K562 (cell line): Measurements from ENCODE around the gene LPGAT1. TPM values are rescaled to one million over a fixed set of nuclear protein-coding genes. Genes with fewer than 3 reads are reported as not detected.

Experiments
- KLF1 ChIP-seq: fragments of 450-650 bp; IDR thresholded peaks from 2 replicates; pipeline ENCODE4 v1.6.1; 2016; ENCODE audit warnings: missing genetic modification characterization, missing compliant biosample characterization
- NCOA2 ChIP-seq, 2 experiments: fragments of 450-650 bp; IDR thresholded peaks; 2 replicates each; pipeline ENCODE4 v1.6.1; 2018; ENCODE audit warnings: mild to moderate bottlenecking in 2 of 2, moderate library complexity in 1 of 2; ENCODE audit not compliant: partially characterized antibody in 2 of 2
- TCFL5 ChIP-seq: fragments of 250-450 bp; sonication (Bioruptor Pico); conservative IDR thresholded peaks from 2 replicates; pipeline ENCODE4 v1.6.1; 2021; ENCODE audit warnings: mild to moderate bottlenecking, moderate library complexity, matching md5 sums
- USF1 ChIP-seq: sonication (generic); formaldehyde crosslinking; IDR thresholded peaks from 2 replicates; pipeline ENCODE4 v1.9.0; 2022; ENCODE audit warnings: mild to moderate bottlenecking, missing genetic modification reagents
- ZNF133 ChIP-seq: fragments of 250-450 bp; sonication (Bioruptor Pico); IDR thresholded peaks from 2 replicates; pipeline ENCODE4 v1.4.0; 2020; ENCODE audit warnings: mild to moderate bottlenecking
- ZNF3 ChIP-seq: fragments of 250-450 bp; sonication (Bioruptor Pico); IDR thresholded peaks from 2 replicates; pipeline ENCODE4 v1.5.0; 2021; ENCODE audit warnings: mild to moderate bottlenecking, moderate library complexity
- ZNF592 ChIP-seq: fragments of 450-650 bp; IDR thresholded peaks from 2 replicates; pipeline ENCODE4 v1.6.1; 2017; ENCODE audit warnings: antibody characterized with exemption, mild to moderate bottlenecking
- polyA plus RNA-seq, 8 experiments: library from polyadenylated mRNA; depleted of rRNA in 4 of 8; stranded (reverse) in 5 of 8; unstranded in 3 of 8; fragments of >200 nt; fragmentation: Nextera tagmentation in 2 of 8; fragmentation: Illumina TruSeq in 1 of 8; extraction: Ambion mirVana in 2 of 8; extraction: Trizol in 1 of 8; gene quantifications; 2 replicates each; pipeline versions ENCODE4 v1.2.1 to v1.2.3, GENCODE V29; 2011 to 2014; ENCODE audit warnings: inconsistent platforms in 1 of 8, missing spikeins in 1 of 8
- total RNA-seq, 7 experiments: library from RNA; depleted of rRNA in 6 of 7; stranded (reverse); fragments of >200 nt in 6 of 7; fragmentation: Illumina TruSeq in 2 of 7; extraction: Trizol in 2 of 7; gene quantifications; 2 replicates each; pipeline versions ENCODE4 v1.2.1 to v1.2.3, GENCODE V29; 2011 to 2021; ENCODE audit warnings: low replicate concordance in 1 of 7
- TF ChIP-seq, protein P1 (sequence below): fragments of 250-450 bp; sonication (Bioruptor Pico); IDR thresholded peaks from 2 replicates; pipeline ENCODE4 v1.5.0; 2021; ENCODE audit warnings: mild to moderate bottlenecking, borderline replicate concordance
- TF ChIP-seq, protein P2 (sequence below): fragments of 450-650 bp; IDR thresholded peaks from 2 replicates; pipeline ENCODE4 v1.6.1; 2016; ENCODE audit warnings: mild to moderate bottlenecking, moderate library complexity

LPGAT1 gene
- total and polyA plus RNA-seq, 9 of the 15 experiments (the other 6 are each of a cell fraction or from before 2014, with no cell fraction given), result 5.7 to 31.4 (median 16.3) TPM

DNA sequence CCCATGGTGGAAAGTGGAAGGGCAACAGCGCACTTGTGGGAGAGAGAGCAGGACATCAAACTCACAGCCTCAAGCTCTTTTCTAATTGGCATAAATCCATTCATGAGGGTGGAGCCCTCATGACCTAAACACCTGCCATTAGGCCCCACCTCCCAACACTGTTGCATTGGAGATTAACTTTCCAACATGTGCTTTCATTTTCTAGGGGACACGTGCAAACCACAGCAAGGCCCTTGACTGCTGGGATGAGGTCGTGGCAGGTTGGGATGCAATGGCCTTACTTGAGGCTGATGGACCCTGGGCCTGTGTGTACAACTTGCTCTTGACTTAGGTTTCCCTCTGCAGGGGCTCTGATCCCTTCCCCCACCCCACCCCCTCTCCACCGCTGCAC is 119.3 kb downstream of the LPGAT1 start (continued):
- TF ChIP-seq ZNF592 (0 out of 2 replicates have a peak, but pooled peaks have one; percentile 32), NCOA2 (IDR thresholded peaks at IDR 0.05; ENCODE audit: partially characterized antibody in 2 of 2) (no peak), TCFL5 (CRISPR knock-in tag) (no peak), USF1 (CRISPR knock-in tag) (0 out of 2 replicates have a peak, but pooled peaks have one; percentile 39), KLF1 (peak; percentile 31; the same call in 1 of the 2 replicates), ZNF3 (CRISPR knock-in tag) (no peak), ZNF133 (no peak)
- TF ChIP-seq, protein P1, sequence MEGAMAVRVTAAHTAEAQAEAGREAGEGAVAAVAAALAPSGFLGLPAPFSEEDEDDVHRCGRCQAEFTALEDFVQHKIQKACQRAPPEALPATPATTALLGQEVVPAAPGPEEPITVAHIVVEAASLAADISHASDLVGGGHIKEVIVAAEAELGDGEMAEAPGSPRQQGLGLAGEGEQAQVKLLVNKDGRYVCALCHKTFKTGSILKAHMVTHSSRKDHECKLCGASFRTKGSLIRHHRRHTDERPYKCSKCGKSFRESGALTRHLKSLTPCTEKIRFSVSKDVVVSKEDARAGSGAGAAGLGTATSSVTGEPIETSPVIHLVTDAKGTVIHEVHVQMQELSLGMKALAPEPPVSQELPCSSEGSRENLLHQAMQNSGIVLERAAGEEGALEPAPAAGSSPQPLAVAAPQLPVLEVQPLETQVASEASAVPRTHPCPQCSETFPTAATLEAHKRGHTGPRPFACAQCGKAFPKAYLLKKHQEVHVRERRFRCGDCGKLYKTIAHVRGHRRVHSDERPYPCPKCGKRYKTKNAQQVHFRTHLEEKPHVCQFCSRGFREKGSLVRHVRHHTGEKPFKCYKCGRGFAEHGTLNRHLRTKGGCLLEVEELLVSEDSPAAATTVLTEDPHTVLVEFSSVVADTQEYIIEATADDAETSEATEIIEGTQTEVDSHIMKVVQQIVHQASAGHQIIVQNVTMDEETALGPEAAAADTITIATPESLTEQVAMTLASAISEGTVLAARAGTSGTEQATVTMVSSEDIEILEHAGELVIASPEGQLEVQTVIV (CRISPR knock-in tag), result no peak
- TF ChIP-seq, protein P2, sequence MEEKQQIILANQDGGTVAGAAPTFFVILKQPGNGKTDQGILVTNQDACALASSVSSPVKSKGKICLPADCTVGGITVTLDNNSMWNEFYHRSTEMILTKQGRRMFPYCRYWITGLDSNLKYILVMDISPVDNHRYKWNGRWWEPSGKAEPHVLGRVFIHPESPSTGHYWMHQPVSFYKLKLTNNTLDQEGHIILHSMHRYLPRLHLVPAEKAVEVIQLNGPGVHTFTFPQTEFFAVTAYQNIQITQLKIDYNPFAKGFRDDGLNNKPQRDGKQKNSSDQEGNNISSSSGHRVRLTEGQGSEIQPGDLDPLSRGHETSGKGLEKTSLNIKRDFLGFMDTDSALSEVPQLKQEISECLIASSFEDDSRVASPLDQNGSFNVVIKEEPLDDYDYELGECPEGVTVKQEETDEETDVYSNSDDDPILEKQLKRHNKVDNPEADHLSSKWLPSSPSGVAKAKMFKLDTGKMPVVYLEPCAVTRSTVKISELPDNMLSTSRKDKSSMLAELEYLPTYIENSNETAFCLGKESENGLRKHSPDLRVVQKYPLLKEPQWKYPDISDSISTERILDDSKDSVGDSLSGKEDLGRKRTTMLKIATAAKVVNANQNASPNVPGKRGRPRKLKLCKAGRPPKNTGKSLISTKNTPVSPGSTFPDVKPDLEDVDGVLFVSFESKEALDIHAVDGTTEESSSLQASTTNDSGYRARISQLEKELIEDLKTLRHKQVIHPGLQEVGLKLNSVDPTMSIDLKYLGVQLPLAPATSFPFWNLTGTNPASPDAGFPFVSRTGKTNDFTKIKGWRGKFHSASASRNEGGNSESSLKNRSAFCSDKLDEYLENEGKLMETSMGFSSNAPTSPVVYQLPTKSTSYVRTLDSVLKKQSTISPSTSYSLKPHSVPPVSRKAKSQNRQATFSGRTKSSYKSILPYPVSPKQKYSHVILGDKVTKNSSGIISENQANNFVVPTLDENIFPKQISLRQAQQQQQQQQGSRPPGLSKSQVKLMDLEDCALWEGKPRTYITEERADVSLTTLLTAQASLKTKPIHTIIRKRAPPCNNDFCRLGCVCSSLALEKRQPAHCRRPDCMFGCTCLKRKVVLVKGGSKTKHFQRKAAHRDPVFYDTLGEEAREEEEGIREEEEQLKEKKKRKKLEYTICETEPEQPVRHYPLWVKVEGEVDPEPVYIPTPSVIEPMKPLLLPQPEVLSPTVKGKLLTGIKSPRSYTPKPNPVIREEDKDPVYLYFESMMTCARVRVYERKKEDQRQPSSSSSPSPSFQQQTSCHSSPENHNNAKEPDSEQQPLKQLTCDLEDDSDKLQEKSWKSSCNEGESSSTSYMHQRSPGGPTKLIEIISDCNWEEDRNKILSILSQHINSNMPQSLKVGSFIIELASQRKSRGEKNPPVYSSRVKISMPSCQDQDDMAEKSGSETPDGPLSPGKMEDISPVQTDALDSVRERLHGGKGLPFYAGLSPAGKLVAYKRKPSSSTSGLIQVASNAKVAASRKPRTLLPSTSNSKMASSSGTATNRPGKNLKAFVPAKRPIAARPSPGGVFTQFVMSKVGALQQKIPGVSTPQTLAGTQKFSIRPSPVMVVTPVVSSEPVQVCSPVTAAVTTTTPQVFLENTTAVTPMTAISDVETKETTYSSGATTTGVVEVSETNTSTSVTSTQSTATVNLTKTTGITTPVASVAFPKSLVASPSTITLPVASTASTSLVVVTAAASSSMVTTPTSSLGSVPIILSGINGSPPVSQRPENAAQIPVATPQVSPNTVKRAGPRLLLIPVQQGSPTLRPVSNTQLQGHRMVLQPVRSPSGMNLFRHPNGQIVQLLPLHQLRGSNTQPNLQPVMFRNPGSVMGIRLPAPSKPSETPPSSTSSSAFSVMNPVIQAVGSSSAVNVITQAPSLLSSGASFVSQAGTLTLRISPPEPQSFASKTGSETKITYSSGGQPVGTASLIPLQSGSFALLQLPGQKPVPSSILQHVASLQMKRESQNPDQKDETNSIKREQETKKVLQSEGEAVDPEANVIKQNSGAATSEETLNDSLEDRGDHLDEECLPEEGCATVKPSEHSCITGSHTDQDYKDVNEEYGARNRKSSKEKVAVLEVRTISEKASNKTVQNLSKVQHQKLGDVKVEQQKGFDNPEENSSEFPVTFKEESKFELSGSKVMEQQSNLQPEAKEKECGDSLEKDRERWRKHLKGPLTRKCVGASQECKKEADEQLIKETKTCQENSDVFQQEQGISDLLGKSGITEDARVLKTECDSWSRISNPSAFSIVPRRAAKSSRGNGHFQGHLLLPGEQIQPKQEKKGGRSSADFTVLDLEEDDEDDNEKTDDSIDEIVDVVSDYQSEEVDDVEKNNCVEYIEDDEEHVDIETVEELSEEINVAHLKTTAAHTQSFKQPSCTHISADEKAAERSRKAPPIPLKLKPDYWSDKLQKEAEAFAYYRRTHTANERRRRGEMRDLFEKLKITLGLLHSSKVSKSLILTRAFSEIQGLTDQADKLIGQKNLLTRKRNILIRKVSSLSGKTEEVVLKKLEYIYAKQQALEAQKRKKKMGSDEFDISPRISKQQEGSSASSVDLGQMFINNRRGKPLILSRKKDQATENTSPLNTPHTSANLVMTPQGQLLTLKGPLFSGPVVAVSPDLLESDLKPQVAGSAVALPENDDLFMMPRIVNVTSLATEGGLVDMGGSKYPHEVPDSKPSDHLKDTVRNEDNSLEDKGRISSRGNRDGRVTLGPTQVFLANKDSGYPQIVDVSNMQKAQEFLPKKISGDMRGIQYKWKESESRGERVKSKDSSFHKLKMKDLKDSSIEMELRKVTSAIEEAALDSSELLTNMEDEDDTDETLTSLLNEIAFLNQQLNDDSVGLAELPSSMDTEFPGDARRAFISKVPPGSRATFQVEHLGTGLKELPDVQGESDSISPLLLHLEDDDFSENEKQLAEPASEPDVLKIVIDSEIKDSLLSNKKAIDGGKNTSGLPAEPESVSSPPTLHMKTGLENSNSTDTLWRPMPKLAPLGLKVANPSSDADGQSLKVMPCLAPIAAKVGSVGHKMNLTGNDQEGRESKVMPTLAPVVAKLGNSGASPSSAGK, result peak; percentile 92
